ENCODE results near the gene PTGDS. TPM values are rescaled to one million over a fixed set of nuclear protein-coding genes. Genes with fewer than 3 reads are reported as not detected.

The PTGDS gene
- total RNA-seq, 4 donors from 2014 or later: 10.4 to 77.9 (median 51.6) TPM

GRCh38 chr9:136952321-136952850 is 24.9 kb upstream of the PTGDS start:
- Histone ChIP-seq H3K36me3 (no peaks in the 10 kb centered on the region), H3K4me3 (no peak overlapping the region), H3K9me3 (no peaks in the 10 kb centered on the region), H3K27ac (replicated peaks in 1 of 4) (no peak overlapping the region), H3K4me1 (peaks cover 25 to 33% (median 28%) of the 10 kb centered on the region in 4 donors), H3K27me3 (no peaks in the 10 kb centered on the region)
- no peak for DNase-seq (ENCODE audit: extremely low spot score)
- no peak for TF ChIP-seq POLR2AphosphoS5 (IDR thresholded peaks at IDR 0.05)
- TF ChIP-seq EP300 (IDR thresholded peaks at IDR 0.05): no peak
- no peak for TF ChIP-seq CTCF (IDR thresholded peaks at IDR 0.05)
- TF ChIP-seq POLR2A (IDR thresholded peaks at IDR 0.05; ENCODE audit: low read depth): no peak
- WGBS: 82% methylated on average over 4 of the region's 15 CpGs
- intact Hi-C loops (cut with DNase I): loop anchor here (5.0 kb wide), 1 partner anchor 165 kb away; no protein-coding TSS in a partner anchor

- TF ChIP-seq POLR2AphosphoS5 (IDR thresholded peaks at IDR 0.05): no peak
- no peak for TF ChIP-seq CTCF (IDR thresholded peaks at IDR 0.05)
- TF ChIP-seq POLR2A (IDR thresholded peaks at IDR 0.05; ENCODE audit: low read depth): no peak
- TF ChIP-seq EP300 (IDR thresholded peaks at IDR 0.05): no peak
- H3K4me3 ChIP-seq: no peak overlapping the region
- no peak overlapping the region for H3K27ac ChIP-seq (replicated peaks in 1 of 4)
- H3K4me1 ChIP-seq: peaks cover 21 to 28% (median 21%) of the 10 kb centered on the region in 4 donors
- WGBS: 90% methylated on average over 19 of the region's 44 CpGs
- no peaks in the 10 kb centered on the region for H3K27me3 ChIP-seq
- intact Hi-C loops (cut with DNase I): loop anchor here (5.0 kb wide), 1 partner anchor 166 kb away; no protein-coding TSS in a partner anchor
- DNase-seq (ENCODE audit: extremely low spot score): no peak
- H3K36me3 ChIP-seq: no peaks in the 10 kb centered on the region
- H3K9me3 ChIP-seq: no peaks in the 10 kb centered on the region
These were observed 24.2 kb upstream of the PTGDS start for GRCh38 chr9:136952876-136953770.

GRCh38 chr9:136953771-136954269 is 23.5 kb upstream of the PTGDS start:
- intact Hi-C loops (cut with DNase I): loop anchor here (5.0 kb wide), 1 partner anchor 167 kb away; no protein-coding TSS in a partner anchor
- H3K36me3 ChIP-seq: no peaks in the 10 kb centered on the region
- no peaks in the 10 kb centered on the region for H3K9me3 ChIP-seq
- no peak overlapping the region for H3K4me3 ChIP-seq
- no peak overlapping the region for H3K27ac ChIP-seq (replicated peaks in 1 of 4)
- peaks cover 0 to 3% (median 0%) of the 10 kb centered on the region in 4 donors for H3K27me3 ChIP-seq
- TF ChIP-seq EP300 (IDR thresholded peaks at IDR 0.05) (no peak), POLR2AphosphoS5 (IDR thresholded peaks at IDR 0.05) (no peak), CTCF (IDR thresholded peaks at IDR 0.05) (no peak), POLR2A (IDR thresholded peaks at IDR 0.05; ENCODE audit: low read depth) (no peak)
- WGBS: no CpG with 5 or more reads among the region's 19 CpGs
- peaks cover 17 to 23% (median 19%) of the 10 kb centered on the region in 4 donors for H3K4me1 ChIP-seq
- DNase-seq (ENCODE audit: extremely low spot score): no peak

- Histone ChIP-seq H3K36me3 (no peaks in the 10 kb centered on the region), H3K27ac (replicated peaks in 1 of 4) (no peak overlapping the region), H3K27me3 (peaks cover 0 to 9% (median 0%) of the 10 kb centered on the region in 4 donors), H3K4me3 (no peak overlapping the region), H3K9me3 (no peaks in the 10 kb centered on the region), H3K4me1 (peaks cover 10 to 16% (median 12%) of the 10 kb centered on the region in 4 donors)
- TF ChIP-seq POLR2A (IDR thresholded peaks at IDR 0.05; ENCODE audit: low read depth): no peak
- no peak for TF ChIP-seq CTCF (IDR thresholded peaks at IDR 0.05)
- no peak for TF ChIP-seq EP300 (IDR thresholded peaks at IDR 0.05)
- no peak for TF ChIP-seq POLR2AphosphoS5 (IDR thresholded peaks at IDR 0.05)
- 90% methylated on average over 18 of the region's 25 CpGs for WGBS
- intact Hi-C loops (cut with DNase I): loop anchor here (5.0 kb wide), 1 partner anchor 167 kb away; no protein-coding TSS in a partner anchor
- DNase-seq (ENCODE audit: extremely low spot score): no peak
These were observed 22.8 kb upstream of the PTGDS start for GRCh38 chr9:136954270-136955083.

All from esophagus muscularis mucosa (tissue), 4 donors.